ENCODE data around the gene SCN10A. TPM values are rescaled to one million over a fixed set of nuclear protein-coding genes. Genes with fewer than 3 reads are reported as not detected.

The SCN10A gene
- not detected in 2 replicates for total RNA-seq

GRCh38 chr3:38816026-38816425 is at the start of gene SCN10A:
Gene SCN10A (minus strand): TSS chr3:38816217. CDS start chr3:38794010, 22,207 bp downstream.
- Mint-ChIP-seq H3K27me3 (no peaks in the 10 kb centered on the region), H3K36me3 (ENCODE audit: low read depth) (no peaks in the 10 kb centered on the region), H3K4me1 (no peaks in the 10 kb centered on the region), H3K4me3 (no peak within 1 kb of the TSS), H3K9me3 (no peaks in the 10 kb centered on the region), H3K27ac (no peak within 1 kb of the TSS)
- intact Hi-C loops (cut with micrococcal nuclease), result no loop called here
- DNase-seq, result no peak

GRCh38 chr3:38853011-38853410 is 37.0 kb upstream of the SCN10A start:
- peaks cover 9% of the 10 kb centered on the region for H3K27me3 Mint-ChIP-seq
- H3K4me1 Mint-ChIP-seq, result no peaks in the 10 kb centered on the region
- H3K36me3 Mint-ChIP-seq (ENCODE audit: low read depth), result no peaks in the 10 kb centered on the region
- intact Hi-C loops (cut with micrococcal nuclease), result no loop called here
- no peak overlapping the region for H3K4me3 Mint-ChIP-seq
- no peak overlapping the region for H3K27ac Mint-ChIP-seq
- H3K9me3 Mint-ChIP-seq, result no peaks in the 10 kb centered on the region
- DNase-seq, result no peak

- H3K27ac Mint-ChIP-seq, result no peak overlapping the region
- no peak for DNase-seq
- H3K4me1 Mint-ChIP-seq, result no peaks in the 10 kb centered on the region
- no peaks in the 10 kb centered on the region for H3K36me3 Mint-ChIP-seq (ENCODE audit: low read depth)
- intact Hi-C loops (cut with micrococcal nuclease), result no loop called here
- no peaks in the 10 kb centered on the region for H3K9me3 Mint-ChIP-seq
- H3K4me3 Mint-ChIP-seq, result no peak overlapping the region
- H3K27me3 Mint-ChIP-seq, result peaks cover 27% of the 10 kb centered on the region
These were observed 27.9 kb upstream of the SCN10A start for GRCh38 chr3:38843898-38844297.

- Mint-ChIP-seq H3K27me3 (peaks cover 31% of the 10 kb centered on the region), H3K4me1 (no peaks in the 10 kb centered on the region), H3K4me3 (no peak overlapping the region), H3K36me3 (ENCODE audit: low read depth) (no peaks in the 10 kb centered on the region), H3K9me3 (no peaks in the 10 kb centered on the region), H3K27ac (no peak overlapping the region)
- no peak for DNase-seq
- intact Hi-C loops (cut with micrococcal nuclease), result no loop called here
These were observed 26.4 kb upstream of the SCN10A start for GRCh38 chr3:38842266-38842965.

GRCh38 chr3:38840987-38841386 is 25.0 kb upstream of the SCN10A start:
- no peaks in the 10 kb centered on the region for H3K36me3 Mint-ChIP-seq (ENCODE audit: low read depth)
- no peak overlapping the region for H3K4me3 Mint-ChIP-seq
- H3K4me1 Mint-ChIP-seq, result no peaks in the 10 kb centered on the region
- intact Hi-C loops (cut with micrococcal nuclease), result no loop called here
- H3K27ac Mint-ChIP-seq, result no peak overlapping the region
- peaks cover 28% of the 10 kb centered on the region for H3K27me3 Mint-ChIP-seq
- no peak for DNase-seq
- no peaks in the 10 kb centered on the region for H3K9me3 Mint-ChIP-seq

GRCh38 chr3:38837358-38837757 is 21.3 kb upstream of the SCN10A start:
- Mint-ChIP-seq H3K4me1 (peaks cover 8% of the 10 kb centered on the region), H3K27ac (no peak overlapping the region), H3K27me3 (peaks cover 15% of the 10 kb centered on the region), H3K36me3 (ENCODE audit: low read depth) (no peaks in the 10 kb centered on the region), H3K4me3 (no peak overlapping the region), H3K9me3 (no peaks in the 10 kb centered on the region)
- intact Hi-C loops (cut with micrococcal nuclease), result no loop called here
- peak; percentile 41 for DNase-seq

- Mint-ChIP-seq H3K27ac (no peak overlapping the region), H3K4me1 (peaks cover 8% of the 10 kb centered on the region), H3K4me3 (no peak overlapping the region), H3K9me3 (no peaks in the 10 kb centered on the region), H3K36me3 (ENCODE audit: low read depth) (no peaks in the 10 kb centered on the region), H3K27me3 (peaks cover 15% of the 10 kb centered on the region)
- intact Hi-C loops (cut with micrococcal nuclease), result no loop called here
- no peak for DNase-seq
These were observed 20.5 kb upstream of the SCN10A start for GRCh38 chr3:38836561-38836960.

GRCh38 chr3:38835939-38836338 is 19.9 kb upstream of the SCN10A start:
- Mint-ChIP-seq H3K4me1 (peaks cover 8% of the 10 kb centered on the region), H3K36me3 (ENCODE audit: low read depth) (no peaks in the 10 kb centered on the region), H3K27me3 (peaks cover 15% of the 10 kb centered on the region), H3K4me3 (no peak overlapping the region), H3K9me3 (no peaks in the 10 kb centered on the region), H3K27ac (no peak overlapping the region)
- DNase-seq, result no peak
- intact Hi-C loops (cut with micrococcal nuclease), result no loop called here

GRCh38 chr3:38834717-38835116 is 18.7 kb upstream of the SCN10A start:
- Mint-ChIP-seq H3K36me3 (ENCODE audit: low read depth) (no peaks in the 10 kb centered on the region), H3K27ac (peak overlapping the region; percentile 68), H3K4me1 (peaks cover 8% of the 10 kb centered on the region), H3K27me3 (peaks cover 11% of the 10 kb centered on the region), H3K9me3 (no peaks in the 10 kb centered on the region), H3K4me3 (no peak overlapping the region)
- no peak for DNase-seq
- intact Hi-C loops (cut with micrococcal nuclease), result no loop called here

- H3K36me3 Mint-ChIP-seq (ENCODE audit: low read depth), result no peaks in the 10 kb centered on the region
- peaks cover 8% of the 10 kb centered on the region for H3K27me3 Mint-ChIP-seq
- peak; percentile 72 for DNase-seq
- H3K27ac Mint-ChIP-seq, result no peak overlapping the region
- intact Hi-C loops (cut with micrococcal nuclease), result no loop called here
- H3K4me3 Mint-ChIP-seq, result no peak overlapping the region
- no peaks in the 10 kb centered on the region for H3K9me3 Mint-ChIP-seq
- peaks cover 8% of the 10 kb centered on the region for H3K4me1 Mint-ChIP-seq
These were observed 18.1 kb upstream of the SCN10A start for GRCh38 chr3:38834110-38834509.

- H3K27me3 Mint-ChIP-seq, result no peaks in the 10 kb centered on the region
- no peak overlapping the region for H3K27ac Mint-ChIP-seq
- H3K9me3 Mint-ChIP-seq, result no peaks in the 10 kb centered on the region
- no peak for DNase-seq
- no peak overlapping the region for H3K4me3 Mint-ChIP-seq
- H3K4me1 Mint-ChIP-seq, result peaks cover 4% of the 10 kb centered on the region
- intact Hi-C loops (cut with micrococcal nuclease), result no loop called here
- H3K36me3 Mint-ChIP-seq (ENCODE audit: low read depth), result no peaks in the 10 kb centered on the region
These were observed 13.4 kb upstream of the SCN10A start for GRCh38 chr3:38829404-38829803.

GRCh38 chr3:38828681-38829080 is 12.7 kb upstream of the SCN10A start:
- no peaks in the 10 kb centered on the region for H3K9me3 Mint-ChIP-seq
- no peaks in the 10 kb centered on the region for H3K36me3 Mint-ChIP-seq (ENCODE audit: low read depth)
- no peaks in the 10 kb centered on the region for H3K4me1 Mint-ChIP-seq
- intact Hi-C loops (cut with micrococcal nuclease), result no loop called here
- no peak for DNase-seq
- no peak overlapping the region for H3K4me3 Mint-ChIP-seq
- no peaks in the 10 kb centered on the region for H3K27me3 Mint-ChIP-seq
- no peak overlapping the region for H3K27ac Mint-ChIP-seq

GRCh38 chr3:38827791-38828190 is 11.8 kb upstream of the SCN10A start:
- intact Hi-C loops (cut with micrococcal nuclease), result no loop called here
- Mint-ChIP-seq H3K9me3 (no peaks in the 10 kb centered on the region), H3K27me3 (no peaks in the 10 kb centered on the region), H3K27ac (no peak overlapping the region), H3K4me1 (no peaks in the 10 kb centered on the region), H3K36me3 (ENCODE audit: low read depth) (no peaks in the 10 kb centered on the region), H3K4me3 (no peak overlapping the region)
- DNase-seq, result no peak

GRCh38 chr3:38826001-38826400 is 10.0 kb upstream of the SCN10A start:
- no peak overlapping the region for H3K4me3 Mint-ChIP-seq
- intact Hi-C loops (cut with micrococcal nuclease), result no loop called here
- no peaks in the 10 kb centered on the region for H3K36me3 Mint-ChIP-seq (ENCODE audit: low read depth)
- H3K4me1 Mint-ChIP-seq, result no peaks in the 10 kb centered on the region
- peaks cover 2% of the 10 kb centered on the region for H3K27me3 Mint-ChIP-seq
- H3K9me3 Mint-ChIP-seq, result no peaks in the 10 kb centered on the region
- no peak for DNase-seq
- no peak overlapping the region for H3K27ac Mint-ChIP-seq

- H3K4me3 Mint-ChIP-seq, result no peak overlapping the region
- no peaks in the 10 kb centered on the region for H3K4me1 Mint-ChIP-seq
- H3K9me3 Mint-ChIP-seq, result no peaks in the 10 kb centered on the region
- H3K36me3 Mint-ChIP-seq (ENCODE audit: low read depth), result no peaks in the 10 kb centered on the region
- intact Hi-C loops (cut with micrococcal nuclease), result no loop called here
- no peak for DNase-seq
- H3K27ac Mint-ChIP-seq, result no peak overlapping the region
- peaks cover 2% of the 10 kb centered on the region for H3K27me3 Mint-ChIP-seq
These were observed 8.3 kb upstream of the SCN10A start for GRCh38 chr3:38824349-38824748.
